Mesenchymal stem cell (in vitro differentiated cells and primary cell): ENCODE results near the gene TEDC2.
"Not testable (repeated sequence)": the region's sequence is repeated elsewhere in the genome, so short reads cannot be mapped to it uniquely, and the experiment has no call there.

Experiments
- DNase-seq: peaks from one replicate; pipeline ENCODE4 v3.0.0-alpha.2; 2013
- H2AFZ ChIP-seq: one replicate; pipeline ENCODE4 v1.6.1; 2013; ENCODE audit warnings: low read depth, mild to moderate bottlenecking, control low read depth, inconsistent platforms, low read length, moderate library complexity
- H2AK5ac ChIP-seq: 2 replicates; pipeline ENCODE4 v1.6.1; 2013; ENCODE audit warnings: low read length, moderate library complexity, mild to moderate bottlenecking, inconsistent platforms; ENCODE audit not compliant: severe bottlenecking
- H2BK120ac ChIP-seq: one replicate; pipeline ENCODE4 v1.6.1; 2013; ENCODE audit warnings: low read depth, mild to moderate bottlenecking, inconsistent platforms, low read length, moderate library complexity
- H2BK12ac ChIP-seq, 2 experiments: one replicate each; pipeline ENCODE4 v1.6.1; 2013; ENCODE audit warnings: inconsistent platforms in 2 of 2, low read length in 2 of 2, mild to moderate bottlenecking in 2 of 2, moderate library complexity in 2 of 2, control low read depth in 1 of 2
- H2BK15ac ChIP-seq: one replicate; pipeline ENCODE4 v1.6.1; 2013; ENCODE audit warnings: mild to moderate bottlenecking, low read depth, inconsistent platforms; ENCODE audit not compliant: poor library complexity, severe bottlenecking
- H2BK5ac ChIP-seq: 2 replicates; pipeline ENCODE4 v1.6.1; 2013; ENCODE audit warnings: low read depth, mild to moderate bottlenecking, low read length, control low read depth, inconsistent platforms; ENCODE audit not compliant: poor library complexity, severe bottlenecking
- H3K14ac ChIP-seq, 2 experiments: one replicate each; pipeline ENCODE4 v1.6.1; 2013; ENCODE audit warnings: inconsistent platforms in 2 of 2, low read length in 2 of 2, control low read depth in 1 of 2, mild to moderate bottlenecking in 1 of 2, moderate library complexity in 1 of 2
- H3K18ac ChIP-seq, 2 experiments: one replicate each; pipeline ENCODE4 v1.6.1; 2013; ENCODE audit warnings: inconsistent platforms in 2 of 2, low read length in 2 of 2, control low read depth in 1 of 2, low read depth in 1 of 2, mild to moderate bottlenecking in 1 of 2
- H3K23ac ChIP-seq, 2 experiments: one replicate each; pipeline ENCODE4 v1.6.1; 2013; ENCODE audit warnings: inconsistent platforms in 2 of 2, low read length in 2 of 2, mild to moderate bottlenecking in 2 of 2, moderate library complexity in 2 of 2, control low read depth in 1 of 2
- H3K27ac ChIP-seq: 2 replicates; pipeline ENCODE4 v1.5.1; 2013; ENCODE audit warnings: mild to moderate bottlenecking, moderate library complexity, low read length, control low read depth, inconsistent platforms; ENCODE audit not compliant: poor library complexity, severe bottlenecking
- H3K27me3 ChIP-seq, 2 experiments: 2 replicates each; pipeline versions ENCODE4 v1.6.1 to v1.7.0; 2013; ENCODE audit warnings: low read length in 2 of 2, mild to moderate bottlenecking in 2 of 2, moderate library complexity in 2 of 2, control low read depth in 1 of 2, inconsistent platforms in 1 of 2; ENCODE audit not compliant: control insufficient read depth in 1 of 2, insufficient read depth in 1 of 2
- H3K36me3 ChIP-seq, 2 experiments: 2 replicates each; pipeline versions ENCODE4 v1.6.1 to v1.7.0; 2013; ENCODE audit warnings: low read length in 2 of 2, control low read depth in 1 of 2, inconsistent platforms in 1 of 2, low read depth in 1 of 2, mild to moderate bottlenecking in 1 of 2; ENCODE audit not compliant: insufficient read depth in 2 of 2, control insufficient read depth in 1 of 2
- H3K4ac ChIP-seq, 2 experiments: one replicate each; pipeline ENCODE4 v1.6.1; 2013; ENCODE audit warnings: inconsistent platforms in 2 of 2, low read length in 2 of 2, mild to moderate bottlenecking in 2 of 2, moderate library complexity in 2 of 2, control low read depth in 1 of 2, low read depth in 1 of 2
- H3K4me1 ChIP-seq: 2 replicates; pipeline ENCODE4 v1.6.1; 2013; ENCODE audit warnings: low read depth, low read length, control low read depth; ENCODE audit not compliant: control insufficient read depth, insufficient read depth
- H3K4me2 ChIP-seq: 2 replicates; pipeline ENCODE4 v1.6.1; 2013; ENCODE audit warnings: low read length, mild to moderate bottlenecking, inconsistent platforms; ENCODE audit not compliant: poor library complexity, severe bottlenecking
- H3K4me3 ChIP-seq, 2 experiments: 2 replicates each; pipeline versions ENCODE4 v1.5.1 to v1.7.0; 2013; ENCODE audit warnings: low read length in 2 of 2, mild to moderate bottlenecking in 2 of 2, control low read depth in 1 of 2, low read depth in 1 of 2; ENCODE audit not compliant: insufficient read depth in 1 of 2
- H3K79me1 ChIP-seq: replicated peaks from 2 replicates; pipeline ENCODE4 v1.6.1; 2013; ENCODE audit warnings: mild to moderate bottlenecking, control low read depth, low read length, inconsistent platforms; ENCODE audit not compliant: poor library complexity, severe bottlenecking
- H3K9ac ChIP-seq: 2 replicates; pipeline ENCODE4 v1.7.0; 2013; ENCODE audit warnings: mild to moderate bottlenecking, low read length, moderate library complexity
- H3K9me3 ChIP-seq: 2 replicates; pipeline ENCODE4 v1.7.0; 2013; ENCODE audit warnings: mild to moderate bottlenecking, low read length; ENCODE audit not compliant: control insufficient read depth
- H4K8ac ChIP-seq: one replicate; pipeline ENCODE4 v1.6.1; 2013; ENCODE audit warnings: inconsistent platforms, mild to moderate bottlenecking, low read length, moderate library complexity
- H4K91ac ChIP-seq: one replicate; pipeline ENCODE4 v1.6.1; 2013; ENCODE audit warnings: mild to moderate bottlenecking, low read length, inconsistent platforms
- WGBS: methylation state at CpG from one replicate; pipeline ENCODE4 v1.1.7; 2013; ENCODE audit warnings: mixed read lengths; 5-methylcytosine and 5-hydroxymethylcytosine counted together

The TEDC2 gene

DNA sequence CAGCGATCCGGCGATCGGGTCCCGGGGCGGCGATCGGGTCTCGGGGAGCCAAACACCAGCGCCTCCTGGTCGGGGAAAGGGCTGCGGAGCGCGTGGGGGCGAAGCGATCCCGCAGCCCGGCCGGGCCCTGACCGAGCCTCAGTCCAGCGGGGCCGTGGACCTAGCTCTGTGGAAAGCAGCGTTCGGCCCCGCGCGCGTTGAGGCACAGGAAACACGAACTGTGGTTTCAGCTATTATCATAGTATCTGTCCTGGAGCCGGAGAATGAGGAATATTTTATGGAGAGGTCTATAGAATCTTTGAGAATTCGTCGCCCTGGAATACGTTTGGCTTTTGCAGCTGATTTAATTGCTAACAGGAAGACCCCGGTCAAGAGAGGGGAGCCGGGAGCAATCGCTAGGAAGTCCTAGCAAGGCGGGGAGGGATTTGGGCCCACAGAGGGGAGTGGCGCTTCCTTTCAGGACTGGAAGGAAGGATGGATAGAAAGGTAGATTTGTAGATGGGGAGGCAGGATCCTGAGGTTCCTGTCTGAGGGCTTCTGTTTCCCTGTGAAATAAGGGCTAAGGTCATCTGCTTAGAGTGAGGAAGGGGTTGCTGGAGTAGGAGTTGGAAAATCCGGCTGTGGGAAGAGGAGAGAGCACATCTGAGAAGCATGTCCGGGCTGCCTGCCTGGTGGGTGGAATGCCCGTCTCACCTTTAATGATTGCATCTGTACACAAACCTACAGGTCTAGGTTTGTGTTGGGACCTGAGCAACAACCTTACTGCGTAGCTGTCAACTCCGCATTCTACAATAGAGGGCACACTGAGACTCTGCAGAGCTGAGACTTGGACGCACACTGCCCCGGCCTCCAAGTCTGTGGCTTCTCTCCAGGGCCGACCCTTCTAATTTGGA is 29.9 kb upstream of the TEDC2 start:
- Histone ChIP-seq H2BK120ac (peak overlapping the region; percentile 23), H3K9me3 (no peaks in the 10 kb centered on the region), H3K27ac (no peak overlapping the region), H2BK12ac (no peak overlapping the region), H3K4me2 (peak overlapping the region; percentile 89), H3K18ac (peak overlapping the region; percentile 77 to 91), H2AK5ac (no peak overlapping the region), H3K79me1 (peaks cover 27% of the 10 kb centered on the region), H3K27me3 (no peaks in the 10 kb centered on the region), H4K91ac (peak overlapping the region; percentile 21), H3K9ac (peak overlapping the region; percentile 82), H2AFZ (peak overlapping the region; percentile 37), H3K14ac (peak overlapping the region in 1 of 2 experiments; percentile 42), H3K4ac (peak overlapping the region in 1 of 2 experiments; percentile 61), H3K36me3 (peaks cover 17 to 19% of the 10 kb centered on the region in 2 experiments), H4K8ac (no peak overlapping the region), H3K4me3 (peak overlapping the region; percentile 86 to 89), H2BK5ac (no peak overlapping the region), H3K23ac (peak overlapping the region in 1 of 2 experiments; percentile 39), H2BK15ac (peak overlapping the region; percentile 70), H3K4me1 (peaks cover 15% of the 10 kb centered on the region)
- DNase-seq: peak; percentile 39
- WGBS: 4% methylated on average over 46 of the region's 46 CpGs

GRCh38 chr16:2432286-2432685 is 27.6 kb upstream of the TEDC2 start:
- no peak overlapping the region for H4K91ac ChIP-seq
- no peak overlapping the region for H3K4me2 ChIP-seq
- no peak overlapping the region for H2BK12ac ChIP-seq
- no peak overlapping the region for H2BK120ac ChIP-seq
- no peaks in the 10 kb centered on the region for H3K9me3 ChIP-seq
- no peak overlapping the region for H3K4ac ChIP-seq
- peaks cover 15% of the 10 kb centered on the region for H3K4me1 ChIP-seq
- H2AFZ ChIP-seq: no peak overlapping the region
- H2AK5ac ChIP-seq: no peak overlapping the region
- no peak overlapping the region for H2BK5ac ChIP-seq
- H3K23ac ChIP-seq: no peak overlapping the region
- H3K36me3 ChIP-seq: peaks cover 35 to 36% of the 10 kb centered on the region in 2 experiments
- no peak overlapping the region for H4K8ac ChIP-seq
- H2BK15ac ChIP-seq: no peak overlapping the region
- H3K9ac ChIP-seq: no peak overlapping the region
- DNase-seq: no peak
- H3K14ac ChIP-seq: no peak overlapping the region
- H3K79me1 ChIP-seq: peaks cover 44% of the 10 kb centered on the region
- 96% methylated on average over 6 of the region's 6 CpGs for WGBS
- no peak overlapping the region for H3K18ac ChIP-seq
- H3K4me3 ChIP-seq: no peak overlapping the region
- no peaks in the 10 kb centered on the region for H3K27me3 ChIP-seq
- H3K27ac ChIP-seq: no peak overlapping the region

- Histone ChIP-seq H3K79me1 (peaks cover 47% of the 10 kb centered on the region), H2AFZ (no peak overlapping the region), H3K9me3 (no peaks in the 10 kb centered on the region), H2BK15ac (no peak overlapping the region), H3K9ac (no peak overlapping the region), H2BK5ac (no peak overlapping the region), H3K4me2 (no peak overlapping the region), H4K91ac (no peak overlapping the region), H3K23ac (no peak overlapping the region), H3K14ac (no peak overlapping the region), H2AK5ac (no peak overlapping the region), H4K8ac (no peak overlapping the region), H2BK120ac (no peak overlapping the region), H3K27me3 (no peaks in the 10 kb centered on the region), H3K4me3 (no peak overlapping the region), H3K27ac (no peak overlapping the region), H3K4ac (no peak overlapping the region), H3K4me1 (peaks cover 15% of the 10 kb centered on the region), H3K36me3 (peaks cover 41 to 42% of the 10 kb centered on the region in 2 experiments), H2BK12ac (no peak overlapping the region), H3K18ac (no peak overlapping the region)
- WGBS: 94% methylated on average over 15 of the region's 15 CpGs
- no peak for DNase-seq
These were observed 27.0 kb upstream of the TEDC2 start for GRCh38 chr16:2432801-2433505.

- H3K4me3 ChIP-seq, H3K4me1 ChIP-seq, H3K9ac ChIP-seq, H2BK120ac ChIP-seq, H3K27ac ChIP-seq, H3K27me3 ChIP-seq, DNase-seq, H3K4ac ChIP-seq, H4K8ac ChIP-seq, H2BK15ac ChIP-seq, H3K14ac ChIP-seq, H3K9me3 ChIP-seq, H3K18ac ChIP-seq, H4K91ac ChIP-seq, H3K4me2 ChIP-seq, H2AK5ac ChIP-seq, H2AFZ ChIP-seq, H2BK12ac ChIP-seq, H3K23ac ChIP-seq, H2BK5ac ChIP-seq: not testable (repeated sequence)
- WGBS: 95% methylated on average over 2 of the region's 4 CpGs
- Histone ChIP-seq H3K36me3 (peaks cover 56 to 58% of the 10 kb centered on the region in 2 experiments), H3K79me1 (peaks cover 53% of the 10 kb centered on the region)
These were observed 24.7 kb upstream of the TEDC2 start for GRCh38 chr16:2435236-2435635.
